LNCAP (cell line): Measurements from ENCODE around the gene CPPED1.

Experiments
- CTCF ChIP-seq: fragments of 450-650 bp; IDR thresholded peaks from 2 replicates; pipeline ENCODE4 v1.5.1; 2017; ENCODE audit warnings: mild to moderate bottlenecking

The CPPED1 gene

GRCh38 chr16:12708266-12708665, 95.4 kb downstream of the CPPED1 start:
- no peak for TF ChIP-seq CTCF

GRCh38 chr16:12706628-12707027, 97.1 kb downstream of the CPPED1 start:
- no peak for TF ChIP-seq CTCF

GRCh38 chr16:12704492-12705111, 99.1 kb downstream of the CPPED1 start:
- no peak for TF ChIP-seq CTCF

- TF ChIP-seq CTCF: no peak
Measured at GRCh38 chr16:12703935-12704334, 99.8 kb downstream of the CPPED1 start.

- TF ChIP-seq CTCF: no peak
Measured at GRCh38 chr16:12700161-12700560, 103.5 kb downstream of the CPPED1 start.

- TF ChIP-seq CTCF: no peak
Measured at GRCh38 chr16:12699161-12699560, 104.5 kb downstream of the CPPED1 start.

GRCh38 chr16:12697437-12697836, 106.2 kb downstream of the CPPED1 start:
- no peak for TF ChIP-seq CTCF

- TF ChIP-seq CTCF: no peak
Measured at GRCh38 chr16:12695454-12695853, 108.2 kb downstream of the CPPED1 start.
